A549 (cell line): ENCODE data around the gene PZP. TPM values are rescaled to one million over a fixed set of nuclear protein-coding genes. Genes with fewer than 3 reads are reported as not detected.

ENCODE experiments used
- ATAC-seq, 2 experiments: fragments of 200-7000 bp in 1 of 2; fragments of >200 bp in 1 of 2; cut with Nextera tagmentation in 1 of 2; cut with Tn5 transposase in 1 of 2; 3 replicates each; pipeline versions ENCODE4 v1.8.0 to v1.9.1; 2018 to 2020; ENCODE audit warnings: mild to moderate bottlenecking in 1 of 2, moderate library complexity in 1 of 2
- CTCF ChIA-PET: fragments of 300-600 bp; sonication (Branson Sonifier 250); formaldehyde crosslinking; extraction: SDS; loops from one replicate; lab custom pipeline; 2021; ENCODE audit warnings: antibody characterized with exemption, inconsistent platforms; lab: Yijun Ruan, JAX
- POLR2A ChIA-PET: fragments of 350-600 bp; formaldehyde crosslinking; extraction: SDS; loops from one replicate; lab custom pipeline; 2021; ENCODE audit warnings: antibody characterized with exemption, inconsistent platforms; lab: Yijun Ruan, JAX
- DNase-seq, 2 experiments: peaks; one replicate each; pipeline versions ENCODE4 v3.0.0 to v3.0.0-alpha.2; 2011 to 2016; ENCODE audit warnings: low read depth in 1 of 2, low spot score in 1 of 2
- FAIRE-seq: peaks from 2 replicates; lab custom pipeline; 2011; peaks lifted over from hg19 to GRCh38; lab: Jason Lieb, UNC
- H3K27ac ChIP-seq, 2 experiments: fragments of >200 bp; sonication (Bioruptor Twin); formaldehyde crosslinking; 3 replicates each; pipeline ENCODE4 v1.5.1; 2016 to 2017
- H3K4me1 ChIP-seq: fragments of >200 bp; sonication (Bioruptor Twin); formaldehyde crosslinking; 3 replicates; pipeline ENCODE4 v1.6.1; 2016
- H3K4me2 ChIP-seq: fragments of >200 bp; sonication (Bioruptor Twin); formaldehyde crosslinking; 3 replicates; pipeline ENCODE4 v1.6.1; 2016
- H3K4me3 ChIP-seq: fragments of >200 bp; sonication (Bioruptor Twin); formaldehyde crosslinking; 3 replicates; pipeline ENCODE4 v1.5.1; 2016
- H3K9me3 ChIP-seq: fragments of >200 bp; sonication (Bioruptor Twin); formaldehyde crosslinking; 3 replicates; pipeline ENCODE4 v1.6.1; 2016
- CBX2 ChIP-seq: fragments of 200-600 bp; sonication (generic); IDR thresholded peaks from 2 replicates; pipeline ENCODE4 v1.6.1; 2016; ENCODE audit warnings: low read depth, mild to moderate bottlenecking, borderline replicate concordance
- CBX8 ChIP-seq: fragments of 200-600 bp; sonication (generic); IDR thresholded peaks from 2 replicates; pipeline ENCODE4 v1.6.1; 2016
- CHD2 ChIP-seq: fragments of 150-350 bp; IDR thresholded peaks from 2 replicates; pipeline ENCODE4 v1.6.1; 2014; ENCODE audit warnings: low read length; ENCODE audit not compliant: partially characterized antibody
- CHD4 ChIP-seq: fragments of 200-600 bp; sonication (generic); IDR thresholded peaks from 2 replicates; pipeline ENCODE4 v1.6.1; 2016; ENCODE audit warnings: antibody characterized with exemption, mild to moderate bottlenecking, borderline replicate concordance
- EHF ChIP-seq: fragments of 250-450 bp; sonication (Bioruptor Pico); IDR thresholded peaks from 2 replicates; pipeline ENCODE4 v1.5.0; 2020; ENCODE audit warnings: mild to moderate bottlenecking
- ESRRA ChIP-seq: fragments of 150-350 bp; IDR thresholded peaks from 2 replicates; pipeline ENCODE4 v1.6.1; 2014; ENCODE audit warnings: mild to moderate bottlenecking, low read length, borderline replicate concordance
- GATA3 ChIP-seq: IDR thresholded peaks from 2 replicates; pipeline ENCODE4 v1.6.1; 2012; ENCODE audit warnings: borderline replicate concordance
- JUN ChIP-seq, 2 experiments: fragments of >200 bp; sonication (Bioruptor Twin); formaldehyde crosslinking; IDR thresholded peaks; 2 replicates in 1 of 2; 3 replicates in 1 of 2; pipeline ENCODE4 v1.6.1; 2016 to 2017
- JUNB ChIP-seq: fragments of >200 bp; sonication (Bioruptor Twin); formaldehyde crosslinking; IDR thresholded peaks from 2 replicates; pipeline ENCODE4 v1.6.1; 2016
- KDM1A ChIP-seq: fragments of 200-600 bp; sonication (generic); IDR thresholded peaks from 2 replicates; pipeline ENCODE4 v1.6.1; 2016; ENCODE audit warnings: low read depth, mild to moderate bottlenecking
- MYC ChIP-seq: IDR thresholded peaks from 2 replicates; pipeline ENCODE4 v1.6.1; 2012; ENCODE audit warnings: mild to moderate bottlenecking, inconsistent platforms, low read length, improper control_type of control experiment, borderline replicate concordance
- RAD21 ChIP-seq, 2 experiments: fragments of >200 bp in 1 of 2; sonication (Bioruptor Twin) in 1 of 2; formaldehyde crosslinking in 1 of 2; IDR thresholded peaks in 1 of 2; conservative IDR thresholded peaks in 1 of 2; 2 replicates in 1 of 2; 3 replicates in 1 of 2; pipeline ENCODE4 v1.6.1; 2012 to 2018; ENCODE audit warnings: inconsistent platforms in 1 of 2
- RARB ChIP-seq: fragments of 250-450 bp; sonication (Bioruptor Pico); IDR thresholded peaks from 2 replicates; pipeline ENCODE4 v1.8.0; 2021; ENCODE audit warnings: mild to moderate bottlenecking, moderate library complexity
- RFX5 ChIP-seq: fragments of 450-650 bp; IDR thresholded peaks from 2 replicates; pipeline ENCODE4 v1.7.1; 2014; ENCODE audit warnings: antibody characterized with exemption, mild to moderate bottlenecking, moderate library complexity
- RNF2 ChIP-seq: fragments of 200-600 bp; sonication (generic); IDR thresholded peaks from 2 replicates; pipeline ENCODE4 v1.6.1; 2016; ENCODE audit warnings: low read depth, mild to moderate bottlenecking, antibody characterized with exemption, moderate library complexity, borderline replicate concordance
- TFCP2L1 ChIP-seq: fragments of 250-450 bp; sonication (Bioruptor Pico); IDR thresholded peaks from 2 replicates; pipeline ENCODE4 v1.5.0; 2021; ENCODE audit warnings: mild to moderate bottlenecking
- TP53 ChIP-seq: fragments of 250-450 bp; sonication (Bioruptor Pico); IDR thresholded peaks from 2 replicates; pipeline ENCODE4 v1.5.0; 2021; ENCODE audit warnings: mild to moderate bottlenecking, moderate library complexity
- ZFP36 ChIP-seq: fragments of 450-650 bp; IDR thresholded peaks from 2 replicates; pipeline ENCODE4 v1.6.1; 2014; ENCODE audit warnings: borderline replicate concordance; ENCODE audit not compliant: partially characterized antibody
- ZSCAN20 ChIP-seq: fragments of 250-450 bp; sonication (Bioruptor Pico); IDR thresholded peaks from 2 replicates; pipeline ENCODE4 v1.8.0; 2022; ENCODE audit warnings: mild to moderate bottlenecking, moderate library complexity
- WGBS: methylation state at CpG from one replicate; pipeline ENCODE4 v1.1.6; 2017; ENCODE audit errors: missing lambda C conversion rate; 5-methylcytosine and 5-hydroxymethylcytosine counted together
- polyA plus RNA-seq, 4 experiments: library from polyadenylated mRNA; depleted of rRNA in 3 of 4; stranded (reverse); fragments of >200 nt; fragmentation: RNase III in 1 of 4; extraction: RNeasy Plus Mini Kit Qiagen cat#74134 plus additional on column Dnase treatment in 1 of 4; gene quantifications; 2 replicates in 3 of 4; 3 replicates in 1 of 4; pipeline ENCODE4 v1.2.3, GENCODE V29; 2011 to 2017
- TF ChIP-seq, protein P1 (sequence below): fragments of >200 bp; sonication (Bioruptor Twin); formaldehyde crosslinking; IDR thresholded peaks from 2 replicates; pipeline ENCODE4 v1.6.1; 2016
- TF ChIP-seq, protein P2 (sequence below): fragments of 200-600 bp; sonication (generic); IDR thresholded peaks from 2 replicates; pipeline ENCODE4 v1.6.1; 2016; ENCODE audit warnings: antibody characterized with exemption, mild to moderate bottlenecking, moderate library complexity
- TF ChIP-seq, protein P3 (sequence below): fragments of 250-450 bp; sonication (Bioruptor Pico); IDR thresholded peaks from 2 replicates; pipeline ENCODE4 v1.5.0; 2020; ENCODE audit warnings: low read depth, mild to moderate bottlenecking, moderate library complexity
- TF ChIP-seq, protein P4 (sequence below): fragments of 450-650 bp; IDR thresholded peaks from 2 replicates; pipeline ENCODE4 v1.6.1; 2014; ENCODE audit warnings: antibody characterized with exemption
- TF ChIP-seq, protein P5 (sequence below): IDR thresholded peaks from 2 replicates; pipeline ENCODE4 v1.6.1; 2012

Gene PZP
- polyA plus RNA-seq, 2 of the 4 experiments (the other 2 are of a cell fraction), result not detected

DNA sequence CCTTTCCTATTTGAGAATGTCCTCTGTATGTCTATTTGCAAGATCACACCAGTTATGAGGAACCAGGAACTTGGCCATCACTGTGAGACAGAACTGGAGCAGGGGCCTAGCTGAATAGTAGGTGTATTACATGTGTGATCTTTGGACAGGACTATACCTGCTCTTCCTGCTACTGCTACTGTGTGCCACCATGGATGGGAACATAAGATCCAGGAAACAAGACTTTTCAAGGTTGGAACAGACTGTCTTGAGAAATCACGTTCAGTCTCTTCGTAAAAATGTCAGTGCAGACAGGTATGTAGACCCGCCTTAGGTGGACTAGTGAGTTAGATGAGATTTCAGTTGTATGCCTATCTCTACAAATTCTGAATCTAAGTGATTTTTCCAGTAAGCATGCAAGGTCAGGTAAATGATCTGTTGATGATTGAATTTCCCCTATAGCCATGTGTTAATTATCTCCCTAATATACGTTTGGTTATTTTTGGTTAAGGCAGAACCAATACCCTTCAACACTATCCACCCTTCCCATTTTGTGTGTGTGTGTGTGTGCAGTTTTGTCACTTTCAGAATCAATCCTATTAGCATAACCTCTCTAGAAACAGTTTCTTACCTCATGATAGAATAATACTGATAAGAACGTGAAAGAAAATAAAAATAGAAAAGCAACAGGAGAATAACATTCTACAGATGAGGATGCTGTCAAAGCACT, 99.5 kb downstream of the PZP start:
- ATAC-seq, result no peak
- no peak for DNase-seq
- 44% methylated on average over 5 of the region's 5 CpGs for WGBS
- Histone ChIP-seq H3K4me2 (no peak overlapping the region), H3K9me3 (no peaks in the 10 kb centered on the region), H3K4me3 (no peak overlapping the region), H3K27ac (no peak overlapping the region), H3K4me1 (no peaks in the 10 kb centered on the region)
- FAIRE-seq, result no peak
- POLR2A ChIA-PET, result no interaction called here
- CTCF ChIA-PET, result interaction anchor here (0.5 kb wide), 1 partner anchor 130 kb away, joined by 3 read pairs; no protein-coding TSS in a partner anchor
- TF ChIP-seq ZFP36, result no peak
- TF ChIP-seq RFX5, result no peak
- TF ChIP-seq CBX8, result no peak
- no peak for TF ChIP-seq CHD4
- no peak for TF ChIP-seq MYC
- TF ChIP-seq GATA3, result no peak
- TF ChIP-seq CBX2, result no peak
- TF ChIP-seq, protein P1, sequence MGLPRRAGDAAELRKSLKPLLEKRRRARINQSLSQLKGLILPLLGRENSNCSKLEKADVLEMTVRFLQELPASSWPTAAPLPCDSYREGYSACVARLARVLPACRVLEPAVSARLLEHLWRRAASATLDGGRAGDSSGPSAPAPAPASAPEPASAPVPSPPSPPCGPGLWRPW, result no peak
- no peak for TF ChIP-seq TP53 (CRISPR knock-in tag)
- no peak for TF ChIP-seq EHF
- no peak for TF ChIP-seq KDM1A
- no peak for TF ChIP-seq JUN (IDR thresholded peaks at IDR 0.05)
- TF ChIP-seq, all 56 proteins: peak for 0

DNA sequence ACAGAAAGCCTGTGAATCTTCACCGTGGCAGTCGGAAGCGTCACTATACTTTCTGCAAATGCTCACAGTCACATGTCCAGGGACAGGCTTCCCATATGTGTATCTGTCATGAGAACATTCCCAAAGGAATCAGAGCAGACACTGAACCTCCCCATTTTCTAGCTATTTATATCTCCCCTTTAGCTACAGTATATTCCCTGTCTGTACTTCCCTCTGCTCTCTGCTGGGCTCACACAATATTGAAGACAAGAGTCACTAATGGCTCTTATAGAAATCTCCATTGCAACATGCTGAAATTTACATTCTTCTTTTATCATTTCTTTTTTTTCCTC, 100.7 kb downstream of the PZP start:
- Histone ChIP-seq H3K4me3 (no peak overlapping the region), H3K27ac (no peak overlapping the region), H3K4me1 (no peaks in the 10 kb centered on the region), H3K9me3 (no peaks in the 10 kb centered on the region), H3K4me2 (no peak overlapping the region)
- DNase-seq (no peak), FAIRE-seq (no peak), ATAC-seq (no peak)
- 83% methylated on average over 3 of the region's 3 CpGs for WGBS
- TF ChIP-seq, protein P2, sequence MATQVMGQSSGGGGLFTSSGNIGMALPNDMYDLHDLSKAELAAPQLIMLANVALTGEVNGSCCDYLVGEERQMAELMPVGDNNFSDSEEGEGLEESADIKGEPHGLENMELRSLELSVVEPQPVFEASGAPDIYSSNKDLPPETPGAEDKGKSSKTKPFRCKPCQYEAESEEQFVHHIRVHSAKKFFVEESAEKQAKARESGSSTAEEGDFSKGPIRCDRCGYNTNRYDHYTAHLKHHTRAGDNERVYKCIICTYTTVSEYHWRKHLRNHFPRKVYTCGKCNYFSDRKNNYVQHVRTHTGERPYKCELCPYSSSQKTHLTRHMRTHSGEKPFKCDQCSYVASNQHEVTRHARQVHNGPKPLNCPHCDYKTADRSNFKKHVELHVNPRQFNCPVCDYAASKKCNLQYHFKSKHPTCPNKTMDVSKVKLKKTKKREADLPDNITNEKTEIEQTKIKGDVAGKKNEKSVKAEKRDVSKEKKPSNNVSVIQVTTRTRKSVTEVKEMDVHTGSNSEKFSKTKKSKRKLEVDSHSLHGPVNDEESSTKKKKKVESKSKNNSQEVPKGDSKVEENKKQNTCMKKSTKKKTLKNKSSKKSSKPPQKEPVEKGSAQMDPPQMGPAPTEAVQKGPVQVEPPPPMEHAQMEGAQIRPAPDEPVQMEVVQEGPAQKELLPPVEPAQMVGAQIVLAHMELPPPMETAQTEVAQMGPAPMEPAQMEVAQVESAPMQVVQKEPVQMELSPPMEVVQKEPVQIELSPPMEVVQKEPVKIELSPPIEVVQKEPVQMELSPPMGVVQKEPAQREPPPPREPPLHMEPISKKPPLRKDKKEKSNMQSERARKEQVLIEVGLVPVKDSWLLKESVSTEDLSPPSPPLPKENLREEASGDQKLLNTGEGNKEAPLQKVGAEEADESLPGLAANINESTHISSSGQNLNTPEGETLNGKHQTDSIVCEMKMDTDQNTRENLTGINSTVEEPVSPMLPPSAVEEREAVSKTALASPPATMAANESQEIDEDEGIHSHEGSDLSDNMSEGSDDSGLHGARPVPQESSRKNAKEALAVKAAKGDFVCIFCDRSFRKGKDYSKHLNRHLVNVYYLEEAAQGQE, result no peak
- TF ChIP-seq JUNB (no peak), RARB (CRISPR knock-in tag) (no peak), RFX5 (no peak)
- TF ChIP-seq, protein P1, result no peak
- TF ChIP-seq, protein P3, sequence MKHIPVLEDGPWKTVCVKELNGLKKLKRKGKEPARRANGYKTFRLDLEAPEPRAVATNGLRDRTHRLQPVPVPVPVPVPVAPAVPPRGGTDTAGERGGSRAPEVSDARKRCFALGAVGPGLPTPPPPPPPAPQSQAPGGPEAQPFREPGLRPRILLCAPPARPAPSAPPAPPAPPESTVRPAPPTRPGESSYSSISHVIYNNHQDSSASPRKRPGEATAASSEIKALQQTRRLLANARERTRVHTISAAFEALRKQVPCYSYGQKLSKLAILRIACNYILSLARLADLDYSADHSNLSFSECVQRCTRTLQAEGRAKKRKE (CRISPR knock-in tag), result no peak
- POLR2A ChIA-PET, result no interaction called here
- CTCF ChIA-PET, result no interaction called here

DNA sequence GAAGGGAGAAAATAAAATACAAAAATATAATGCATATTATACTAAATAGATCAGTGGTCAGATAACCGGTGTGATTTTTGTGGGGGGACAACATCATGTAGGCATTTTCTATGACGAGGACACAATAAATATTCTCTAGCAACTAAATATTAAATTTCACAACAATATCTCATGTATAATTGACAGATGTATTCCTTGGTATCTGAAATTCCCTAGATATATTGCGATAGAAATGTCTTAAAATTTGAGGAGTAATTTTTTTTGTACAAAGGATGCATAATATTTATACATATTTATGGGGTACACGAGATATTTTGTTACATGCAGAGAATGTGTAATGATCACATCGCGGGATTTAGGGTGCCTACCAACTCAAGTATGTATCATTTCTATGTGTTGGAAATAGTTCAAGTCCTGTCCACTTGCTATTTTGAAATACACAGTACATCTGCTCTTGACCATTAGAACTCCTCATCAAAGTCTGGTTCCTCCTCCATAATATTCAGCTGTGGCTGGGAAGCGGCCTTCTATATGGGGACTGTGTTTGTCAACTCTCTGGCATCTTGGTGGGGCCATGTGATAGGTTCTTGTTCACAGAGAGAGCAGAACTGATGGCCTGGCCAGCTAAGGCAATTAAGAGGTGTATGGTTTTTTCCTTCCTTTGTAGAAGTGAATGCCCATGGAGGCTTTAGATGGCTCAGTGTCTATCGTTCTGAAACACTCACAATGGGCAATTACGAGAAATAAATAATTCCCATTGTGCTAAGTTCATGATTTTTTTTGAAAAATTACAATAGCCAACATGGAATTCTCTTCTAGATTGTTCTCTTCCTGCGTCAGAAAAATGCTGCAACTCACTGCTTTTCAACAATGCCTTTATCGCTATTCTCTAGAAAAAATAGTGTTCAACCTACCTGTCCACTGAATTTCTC, 101.3 kb downstream of the PZP start:
- POLR2A ChIA-PET, result no interaction called here
- no peak for FAIRE-seq

More for the DNA sequence above, 101.3 kb downstream of the PZP start:
- no peak for DNase-seq
- CTCF ChIA-PET, result no interaction called here
- no peak overlapping the region for H3K4me3 ChIP-seq
- H3K4me1 ChIP-seq, result no peaks in the 10 kb centered on the region
- TF ChIP-seq TFCP2L1 (CRISPR knock-in tag), result no peak
- TF ChIP-seq ESRRA, result no peak
- TF ChIP-seq EHF, result no peak
- TF ChIP-seq RAD21 (conservative IDR thresholded peaks at IDR 0.05 in 1 of 2, IDR thresholded peaks at IDR 0.05 in 1 of 2), result no peak
- TF ChIP-seq, protein P4, sequence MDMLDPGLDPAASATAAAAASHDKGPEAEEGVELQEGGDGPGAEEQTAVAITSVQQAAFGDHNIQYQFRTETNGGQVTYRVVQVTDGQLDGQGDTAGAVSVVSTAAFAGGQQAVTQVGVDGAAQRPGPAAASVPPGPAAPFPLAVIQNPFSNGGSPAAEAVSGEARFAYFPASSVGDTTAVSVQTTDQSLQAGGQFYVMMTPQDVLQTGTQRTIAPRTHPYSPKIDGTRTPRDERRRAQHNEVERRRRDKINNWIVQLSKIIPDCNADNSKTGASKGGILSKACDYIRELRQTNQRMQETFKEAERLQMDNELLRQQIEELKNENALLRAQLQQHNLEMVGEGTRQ, result no peak
- no peak for TF ChIP-seq GATA3
- TF ChIP-seq, protein P3 (CRISPR knock-in tag), result no peak
- no peak for TF ChIP-seq JUNB
- TF ChIP-seq CHD2, result no peak
- TF ChIP-seq CBX2, result no peak
- no peak for TF ChIP-seq RNF2
- TF ChIP-seq, protein P5, sequence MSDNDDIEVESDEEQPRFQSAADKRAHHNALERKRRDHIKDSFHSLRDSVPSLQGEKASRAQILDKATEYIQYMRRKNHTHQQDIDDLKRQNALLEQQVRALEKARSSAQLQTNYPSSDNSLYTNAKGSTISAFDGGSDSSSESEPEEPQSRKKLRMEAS, result no peak
- no peak for TF ChIP-seq ZSCAN20 (CRISPR knock-in tag)
- H3K27ac ChIP-seq, result no peak overlapping the region
- no peaks in the 10 kb centered on the region for H3K9me3 ChIP-seq
- H3K4me2 ChIP-seq, result no peak overlapping the region
- WGBS, result 30% methylated on average over 11 of the region's 11 CpGs
- no peak for ATAC-seq
